ENCODE data around the gene DND1. TPM values are rescaled to one million over a fixed set of nuclear protein-coding genes. Genes with fewer than 3 reads are reported as not detected.
"Not testable (repeated sequence)": the region's sequence is repeated elsewhere in the genome, so short reads cannot be mapped to it uniquely, and the experiment has no call there.

DND1 gene
- total and polyA plus RNA-seq, 2 experiments from 2014 or later = 0.85 to 1.3 TPM

- H3K9me3 ChIP-seq (ENCODE audit: low read depth) = no peaks in the 10 kb centered on the region
- H3K4me2 ChIP-seq = no peak overlapping the region
- TF ChIP-seq CTCF (IDR thresholded peaks at IDR 0.05; ENCODE audit: poor library complexity) (no peak), EZH2 (IDR thresholded peaks at IDR 0.05; ENCODE audit: borderline replicate concordance) (no peak), EZH2phosphoT487 (IDR thresholded peaks at IDR 0.05; ENCODE audit: low read depth, severe bottlenecking, unreplicated experiment) (no peak)
- H3K4me3 ChIP-seq = no peak overlapping the region
- H4K20me1 ChIP-seq (ENCODE audit: insufficient read depth, poor library complexity, severe bottlenecking) = no peaks in the 10 kb centered on the region
- DNase-seq (ENCODE audit: low spot score) = peak; percentile 40
- WGBS (ENCODE audit: low lambda C conversion rate, missing lambda C conversion rate) = 98% methylated on average over 70 of the region's 70 CpGs
- no peaks in the 10 kb centered on the region for H3K27me3 ChIP-seq
- H3K4me1 ChIP-seq (ENCODE audit: insufficient read depth) = no peaks in the 10 kb centered on the region
- H3K27ac ChIP-seq = no peak overlapping the region
- no peak overlapping the region for H2AFZ ChIP-seq
- H3K9me2 ChIP-seq (replicated peaks; ENCODE audit: insufficient read depth) = no peaks in the 10 kb centered on the region
- peaks cover 2% of the 10 kb centered on the region for H3K79me2 ChIP-seq
- no peaks in the 10 kb centered on the region for H3K36me3 ChIP-seq (replicated peaks; ENCODE audit: insufficient read depth, low read depth)
Observed at GRCh38 chr5:140672455-140673186, 755 bp downstream of the DND1 start.

DNA sequence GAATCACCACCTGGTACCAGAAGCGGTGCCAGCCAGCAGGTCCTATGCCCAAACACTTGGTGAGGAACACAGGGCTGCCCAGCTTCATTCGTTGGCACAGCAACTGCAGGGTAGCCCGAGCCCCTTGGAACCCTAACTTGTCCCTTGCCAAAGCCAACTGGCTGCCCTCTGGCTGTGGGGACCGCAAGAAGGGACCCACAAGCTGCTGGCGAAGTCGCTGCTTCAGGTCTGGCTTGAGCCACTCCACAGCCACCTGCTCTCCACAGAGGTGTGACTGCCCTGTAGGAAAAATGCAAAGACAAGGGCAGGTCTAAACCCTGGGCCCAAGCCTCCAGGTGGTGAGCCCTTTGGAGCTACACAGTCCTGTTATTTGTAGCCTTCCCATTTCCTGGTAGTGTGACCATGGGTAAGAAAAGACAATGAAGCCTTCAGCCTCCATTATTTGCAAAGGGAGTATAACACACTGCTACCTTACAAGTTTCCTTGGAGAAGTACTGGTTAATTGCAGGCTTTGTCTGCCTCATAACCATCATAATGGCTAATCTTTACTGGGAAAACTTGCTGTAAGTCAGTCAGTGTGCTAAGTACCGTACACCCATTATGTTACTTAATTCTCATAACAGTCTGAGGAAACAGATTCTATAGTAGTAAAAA is 1.8 kb downstream of the DND1 start:
- no peaks in the 10 kb centered on the region for H3K9me2 ChIP-seq (replicated peaks; ENCODE audit: insufficient read depth)
- DNase-seq (ENCODE audit: low spot score) = no peak
- H3K4me3 ChIP-seq = no peak overlapping the region
- no peaks in the 10 kb centered on the region for H3K9me3 ChIP-seq (ENCODE audit: low read depth)
- no peak overlapping the region for H2AFZ ChIP-seq
- TF ChIP-seq CTCF (IDR thresholded peaks at IDR 0.05; ENCODE audit: poor library complexity) (no peak), EZH2 (IDR thresholded peaks at IDR 0.05; ENCODE audit: borderline replicate concordance) (no peak), EZH2phosphoT487 (IDR thresholded peaks at IDR 0.05; ENCODE audit: low read depth, severe bottlenecking, unreplicated experiment) (no peak)
- no peaks in the 10 kb centered on the region for H4K20me1 ChIP-seq (ENCODE audit: insufficient read depth, poor library complexity, severe bottlenecking)
- H3K4me1 ChIP-seq (ENCODE audit: insufficient read depth) = no peaks in the 10 kb centered on the region
- H3K79me2 ChIP-seq = peaks cover 12% of the 10 kb centered on the region
- H3K36me3 ChIP-seq (replicated peaks; ENCODE audit: insufficient read depth, low read depth) = no peaks in the 10 kb centered on the region
- no peaks in the 10 kb centered on the region for H3K27me3 ChIP-seq
- H3K27ac ChIP-seq = no peak overlapping the region
- no peak overlapping the region for H3K4me2 ChIP-seq
- WGBS (ENCODE audit: low lambda C conversion rate, missing lambda C conversion rate) = 92% methylated on average over 5 of the region's 7 CpGs

DNA sequence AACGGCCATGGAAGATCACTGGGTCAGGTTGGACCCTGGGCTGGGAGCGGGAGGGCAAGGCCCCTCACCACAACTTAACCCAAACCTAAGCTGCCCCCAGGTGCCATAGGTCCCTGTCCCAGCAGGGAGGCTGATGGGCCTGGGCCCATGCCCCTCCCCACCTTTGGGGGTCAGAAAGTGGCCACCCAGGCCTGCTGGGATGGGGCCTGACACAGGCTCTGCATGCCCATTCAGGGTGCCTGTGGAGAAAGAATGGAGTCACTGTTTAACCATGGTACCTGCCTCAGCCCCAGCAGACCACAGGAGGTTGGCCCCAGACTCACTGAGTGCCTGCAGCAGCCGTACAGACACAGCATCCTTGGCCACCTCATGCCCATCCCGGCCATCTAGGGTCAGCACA is 2.3 kb downstream of the DND1 start:
- not testable (repeated sequence) for DNase-seq (ENCODE audit: low spot score); H3K9me3 ChIP-seq (ENCODE audit: low read depth); H2AFZ ChIP-seq; H3K4me2 ChIP-seq; H3K4me1 ChIP-seq (ENCODE audit: insufficient read depth); H3K27ac ChIP-seq; H3K9me2 ChIP-seq (replicated peaks; ENCODE audit: insufficient read depth); H3K36me3 ChIP-seq (replicated peaks; ENCODE audit: insufficient read depth, low read depth); H3K4me3 ChIP-seq; H3K27me3 ChIP-seq; H4K20me1 ChIP-seq (ENCODE audit: insufficient read depth, poor library complexity, severe bottlenecking)
- WGBS (ENCODE audit: low lambda C conversion rate, missing lambda C conversion rate) = 90% methylated on average over 2 of the region's 4 CpGs
- peaks cover 18% of the 10 kb centered on the region for H3K79me2 ChIP-seq

GRCh38 chr5:140664359-140665119 is 8.8 kb downstream of the DND1 start, which contains the start of gene WDR55:
WDR55 (plus strand) TSS chr5:140664904; CDS start chr5:140664913, 9 bp downstream.
- H3K36me3 ChIP-seq (replicated peaks; ENCODE audit: insufficient read depth, low read depth) = no peaks in the 10 kb centered on the region

More at GRCh38 chr5:140664359-140665119, 8.8 kb downstream of the DND1 start, which contains the start of gene WDR55:
- peak within 1 kb of the TSS; percentile 90 for H2AFZ ChIP-seq
- no peaks in the 10 kb centered on the region for H3K9me2 ChIP-seq (replicated peaks; ENCODE audit: insufficient read depth)
- TF ChIP-seq EZH2 (IDR thresholded peaks at IDR 0.05; ENCODE audit: borderline replicate concordance) (no peak), CTCF (IDR thresholded peaks at IDR 0.05; ENCODE audit: poor library complexity) (no peak), EZH2phosphoT487 (IDR thresholded peaks at IDR 0.05; ENCODE audit: low read depth, severe bottlenecking, unreplicated experiment) (no peak)
- no peaks in the 10 kb centered on the region for H4K20me1 ChIP-seq (ENCODE audit: insufficient read depth, poor library complexity, severe bottlenecking)
- no peaks in the 10 kb centered on the region for H3K27me3 ChIP-seq
- H3K9me3 ChIP-seq (ENCODE audit: low read depth) = no peaks in the 10 kb centered on the region
- WGBS (ENCODE audit: low lambda C conversion rate, missing lambda C conversion rate) = under 1% methylated on average over 54 of the region's 54 CpGs
- peak within 1 kb of the TSS; percentile 95 for H3K4me3 ChIP-seq
- peak; percentile 97 for DNase-seq (ENCODE audit: low spot score)
- peaks cover 15% of the 10 kb centered on the region for H3K4me1 ChIP-seq (ENCODE audit: insufficient read depth)
- H3K4me2 ChIP-seq = peak within 1 kb of the TSS; percentile 97
- peak within 1 kb of the TSS; percentile 92 for H3K27ac ChIP-seq
- H3K79me2 ChIP-seq = peaks cover 29% of the 10 kb centered on the region
